Stimulated activated naive CD8-positive, alpha-beta T cell treated with anti-CD3 and anti-CD28 coated beads, Interleukin-15, Interleukin-2, amounts not matched to agents 100 ng/mL and 50 ng/mL, for 24 hours (primary cell): ENCODE results near the gene TNFRSF1A.

ENCODE experiments used
- H3K27ac Mint-ChIP-seq: one replicate; pipeline ENCODE4 v1.8.0; 2021; ENCODE audit warnings: mild to moderate bottlenecking, mixed read lengths
- H3K27me3 Mint-ChIP-seq: one replicate; pipeline ENCODE4 v1.8.0; 2021; ENCODE audit warnings: mixed read lengths
- H3K36me3 Mint-ChIP-seq: one replicate; pipeline ENCODE4 v1.8.0; 2021; ENCODE audit warnings: low read depth, mixed read lengths
- H3K4me1 Mint-ChIP-seq: one replicate; pipeline ENCODE4 v1.8.0; 2021; ENCODE audit warnings: low read depth, mixed read lengths
- H3K4me3 Mint-ChIP-seq: one replicate; pipeline ENCODE4 v1.8.0; 2021; ENCODE audit warnings: mild to moderate bottlenecking, mixed read lengths
- H3K9me3 Mint-ChIP-seq: one replicate; pipeline ENCODE4 v1.8.0; 2021; ENCODE audit warnings: mixed read lengths

The TNFRSF1A gene

GRCh38 chr12:6367969-6368892 lies 26.4 kb upstream of the TNFRSF1A start:
- Mint-ChIP-seq H3K9me3 (no peaks in the 10 kb centered on the region), H3K27ac (peak overlapping the region; percentile 79), H3K4me3 (peak overlapping the region; percentile 39), H3K4me1 (peaks cover 43% of the 10 kb centered on the region), H3K36me3 (no peaks in the 10 kb centered on the region), H3K27me3 (no peaks in the 10 kb centered on the region)

GRCh38 chr12:6367065-6367968 lies 25.4 kb upstream of the TNFRSF1A start:
- Mint-ChIP-seq H3K9me3 (no peaks in the 10 kb centered on the region), H3K27ac (peak overlapping the region; percentile 79), H3K27me3 (no peaks in the 10 kb centered on the region), H3K36me3 (no peaks in the 10 kb centered on the region), H3K4me3 (peak overlapping the region; percentile 39), H3K4me1 (peaks cover 41% of the 10 kb centered on the region)

- peaks cover 3% of the 10 kb centered on the region for H3K27me3 Mint-ChIP-seq
- H3K9me3 Mint-ChIP-seq, result no peaks in the 10 kb centered on the region
- H3K4me1 Mint-ChIP-seq, result peaks cover 52% of the 10 kb centered on the region
- no peaks in the 10 kb centered on the region for H3K36me3 Mint-ChIP-seq
- H3K27ac Mint-ChIP-seq, result peak overlapping the region; percentile 79
- peak overlapping the region; percentile 78 for H3K4me3 Mint-ChIP-seq
Measured at GRCh38 chr12:6364044-6364374, 22.1 kb upstream of the TNFRSF1A start.

GRCh38 chr12:6363330-6364043 lies 21.6 kb upstream of the TNFRSF1A start:
- Mint-ChIP-seq H3K4me3 (peak overlapping the region; percentile 78), H3K27ac (peak overlapping the region; percentile 79), H3K27me3 (peaks cover 3% of the 10 kb centered on the region), H3K9me3 (no peaks in the 10 kb centered on the region), H3K36me3 (no peaks in the 10 kb centered on the region), H3K4me1 (peaks cover 46% of the 10 kb centered on the region)

- peaks cover 3% of the 10 kb centered on the region for H3K27me3 Mint-ChIP-seq
- H3K4me1 Mint-ChIP-seq, result peaks cover 42% of the 10 kb centered on the region
- H3K9me3 Mint-ChIP-seq, result no peaks in the 10 kb centered on the region
- no peak overlapping the region for H3K27ac Mint-ChIP-seq
- H3K4me3 Mint-ChIP-seq, result no peak overlapping the region
- no peaks in the 10 kb centered on the region for H3K36me3 Mint-ChIP-seq
Measured at GRCh38 chr12:6363010-6363329, 21.1 kb upstream of the TNFRSF1A start.

GRCh38 chr12:6362403-6362802 lies 20.5 kb upstream of the TNFRSF1A start:
- Mint-ChIP-seq H3K36me3 (no peaks in the 10 kb centered on the region), H3K27me3 (peaks cover 3% of the 10 kb centered on the region), H3K4me1 (peaks cover 37% of the 10 kb centered on the region), H3K9me3 (no peaks in the 10 kb centered on the region), H3K4me3 (peak overlapping the region; percentile 6), H3K27ac (no peak overlapping the region)

GRCh38 chr12:6361834-6362233 lies 20.0 kb upstream of the TNFRSF1A start:
- peaks cover 3% of the 10 kb centered on the region for H3K27me3 Mint-ChIP-seq
- peak overlapping the region; percentile 6 for H3K4me3 Mint-ChIP-seq
- H3K27ac Mint-ChIP-seq, result no peak overlapping the region
- H3K36me3 Mint-ChIP-seq, result no peaks in the 10 kb centered on the region
- no peaks in the 10 kb centered on the region for H3K9me3 Mint-ChIP-seq
- peaks cover 31% of the 10 kb centered on the region for H3K4me1 Mint-ChIP-seq

- Mint-ChIP-seq H3K36me3 (no peaks in the 10 kb centered on the region), H3K4me3 (no peak overlapping the region), H3K4me1 (peaks cover 31% of the 10 kb centered on the region), H3K27ac (peak overlapping the region; percentile 21), H3K9me3 (no peaks in the 10 kb centered on the region), H3K27me3 (peaks cover 8% of the 10 kb centered on the region)
Measured at GRCh38 chr12:6360578-6361490, 19.0 kb upstream of the TNFRSF1A start.

- Mint-ChIP-seq H3K9me3 (no peaks in the 10 kb centered on the region), H3K4me3 (no peak overlapping the region), H3K27me3 (peaks cover 8% of the 10 kb centered on the region), H3K36me3 (no peaks in the 10 kb centered on the region), H3K4me1 (peaks cover 31% of the 10 kb centered on the region), H3K27ac (peak overlapping the region; percentile 66)
Measured at GRCh38 chr12:6360080-6360571, 18.2 kb upstream of the TNFRSF1A start.

- Mint-ChIP-seq H3K4me1 (peaks cover 27% of the 10 kb centered on the region), H3K9me3 (no peaks in the 10 kb centered on the region), H3K27ac (no peak overlapping the region), H3K4me3 (no peak overlapping the region), H3K36me3 (no peaks in the 10 kb centered on the region), H3K27me3 (peaks cover 8% of the 10 kb centered on the region)
Measured at GRCh38 chr12:6358881-6359280, 17.0 kb upstream of the TNFRSF1A start.

GRCh38 chr12:6356374-6356820 lies 14.5 kb upstream of the TNFRSF1A start:
- Mint-ChIP-seq H3K9me3 (no peaks in the 10 kb centered on the region), H3K4me1 (peaks cover 11% of the 10 kb centered on the region)

GRCh38 chr12:6355491-6356373 lies 13.9 kb upstream of the TNFRSF1A start:
- Mint-ChIP-seq H3K9me3 (no peaks in the 10 kb centered on the region), H3K4me3 (no peak overlapping the region), H3K27ac (peak overlapping the region; percentile 21), H3K27me3 (peaks cover 8% of the 10 kb centered on the region), H3K4me1 (peaks cover 6% of the 10 kb centered on the region), H3K36me3 (no peaks in the 10 kb centered on the region)

More at GRCh38 chr12:6356374-6356820, 14.5 kb upstream of the TNFRSF1A start:
- Mint-ChIP-seq H3K27ac (peak overlapping the region; percentile 21), H3K27me3 (peaks cover 8% of the 10 kb centered on the region), H3K4me3 (no peak overlapping the region), H3K36me3 (no peaks in the 10 kb centered on the region)
